Nucleus accumbens (tissue), 56 donors: ENCODE results near the gene EBI3.
"Not testable (repeated sequence)": the region's sequence is repeated elsewhere in the genome, so short reads cannot be mapped to it uniquely, and the experiment has no call there.

Source experiments
- DNase-seq, 56 donors: peaks; one replicate each; lab custom pipeline; 2025; lab: John Stamatoyannopoulos, UW

Gene EBI3

DNA sequence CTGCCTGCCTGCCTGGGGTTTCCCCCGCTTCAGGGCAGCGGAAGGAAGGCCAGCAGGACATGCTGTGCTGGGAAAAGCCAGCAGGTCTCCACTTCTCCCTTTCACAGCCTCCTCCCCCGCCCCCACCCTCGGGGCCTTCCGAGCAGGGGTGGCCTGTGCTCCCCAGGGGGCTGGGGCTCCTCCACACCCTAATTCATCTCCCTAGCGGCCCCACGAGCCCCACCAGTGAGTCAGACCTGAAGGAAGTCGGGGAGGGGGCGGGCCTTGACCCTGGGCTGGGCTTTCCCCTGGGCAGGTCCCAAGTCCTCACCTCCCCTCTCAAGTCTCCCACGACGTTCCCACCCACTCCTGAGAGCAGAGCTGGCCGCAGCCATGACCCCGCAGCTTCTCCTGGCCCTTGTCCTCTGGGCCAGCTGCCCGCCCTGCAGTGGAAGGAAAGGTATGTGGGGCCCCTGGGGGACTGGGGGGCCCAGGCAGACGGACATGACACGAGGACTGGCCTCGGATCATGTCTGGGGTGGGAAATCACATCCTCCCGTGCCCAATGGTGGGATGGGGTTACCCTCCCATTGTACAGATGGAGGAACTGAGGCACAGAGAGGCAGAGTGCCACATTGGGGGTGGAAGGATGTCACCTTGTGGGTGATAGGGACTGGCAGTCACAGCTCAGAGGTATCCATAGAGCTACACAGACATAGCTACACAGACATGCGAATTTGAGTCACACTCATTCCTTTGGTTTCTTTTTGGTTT lies at the start of gene EBI3:
TSS of gene EBI3 (plus strand) at position 345 of the 753 bp plus-strand sequence. CDS start at position 373, 28 bp downstream.
- DNase-seq: peak in 14 of 56 donors; percentile 1 to 33 (median 6)

DNA sequence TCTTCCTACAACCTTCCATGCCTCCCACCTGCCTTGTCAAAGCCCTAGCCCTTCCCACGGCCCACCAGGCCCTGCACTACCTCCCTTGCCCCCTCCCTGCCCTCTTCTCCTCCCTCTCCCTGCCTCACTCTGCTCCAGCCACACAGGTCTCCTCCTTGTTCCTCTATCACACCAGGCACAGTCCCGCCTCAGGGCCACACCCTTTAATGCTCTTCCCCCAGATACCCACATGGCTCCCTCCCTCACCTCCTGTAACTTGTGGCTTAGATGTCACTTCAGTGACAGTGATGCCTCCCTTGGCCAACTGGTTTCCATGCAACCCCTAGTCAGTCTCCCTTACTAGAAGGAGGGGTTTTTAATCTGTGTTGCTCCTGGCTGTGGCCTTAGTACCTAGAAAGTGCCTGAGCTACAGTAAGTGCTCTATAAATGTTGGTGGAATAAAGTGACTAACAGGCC lies 48.2 kb upstream of the EBI3 start:
- no peak for DNase-seq

DNA sequence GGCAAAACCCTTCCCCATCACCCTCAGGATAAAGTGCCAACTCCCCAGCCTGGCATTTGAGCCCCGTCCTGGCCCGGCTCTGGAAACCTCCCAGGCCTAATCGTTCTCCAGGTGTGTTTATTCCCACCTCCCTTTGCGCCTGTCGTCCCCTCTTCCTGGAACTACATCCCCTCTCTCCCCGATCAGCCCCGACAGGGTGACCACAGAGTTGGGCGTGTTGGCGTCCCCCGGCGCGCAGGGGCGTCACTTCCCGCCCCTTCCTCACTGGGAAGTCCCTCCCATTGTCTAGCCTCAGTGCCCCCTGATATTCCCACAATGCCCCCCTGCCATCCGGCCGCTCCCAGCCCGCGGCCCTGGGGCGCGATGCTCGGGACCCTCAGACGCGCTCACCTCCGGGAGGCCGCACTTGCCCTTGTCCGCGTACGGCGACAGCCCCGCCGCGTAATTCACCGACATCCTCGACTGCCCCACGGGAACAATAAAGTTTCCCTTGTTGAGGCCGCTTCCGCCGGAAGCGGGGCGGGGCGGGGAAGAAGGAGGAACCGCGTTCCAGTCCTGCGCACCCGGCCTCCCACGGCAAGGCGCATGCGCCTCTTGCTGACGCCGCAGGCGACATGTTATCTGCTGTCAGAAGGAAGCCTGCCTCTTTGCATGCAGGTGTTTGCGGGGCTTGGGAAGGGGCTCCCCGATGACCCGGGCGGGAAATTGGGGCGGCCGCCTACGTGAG lies 47.1 kb upstream of the EBI3 start, which contains the start of the genes ANKRD24 and SIRT6:
TSS of gene ANKRD24 (plus strand) at position 606 of the 727 bp plus-strand sequence. CDS start 3,737 bp downstream, outside the sequence.
TSS of gene SIRT6 (minus strand) at position 480 of the 727 bp plus-strand sequence. CDS start at position 456, 24 bp downstream.
- peak; percentile 25 to 97 (median 91) for DNase-seq

DNA sequence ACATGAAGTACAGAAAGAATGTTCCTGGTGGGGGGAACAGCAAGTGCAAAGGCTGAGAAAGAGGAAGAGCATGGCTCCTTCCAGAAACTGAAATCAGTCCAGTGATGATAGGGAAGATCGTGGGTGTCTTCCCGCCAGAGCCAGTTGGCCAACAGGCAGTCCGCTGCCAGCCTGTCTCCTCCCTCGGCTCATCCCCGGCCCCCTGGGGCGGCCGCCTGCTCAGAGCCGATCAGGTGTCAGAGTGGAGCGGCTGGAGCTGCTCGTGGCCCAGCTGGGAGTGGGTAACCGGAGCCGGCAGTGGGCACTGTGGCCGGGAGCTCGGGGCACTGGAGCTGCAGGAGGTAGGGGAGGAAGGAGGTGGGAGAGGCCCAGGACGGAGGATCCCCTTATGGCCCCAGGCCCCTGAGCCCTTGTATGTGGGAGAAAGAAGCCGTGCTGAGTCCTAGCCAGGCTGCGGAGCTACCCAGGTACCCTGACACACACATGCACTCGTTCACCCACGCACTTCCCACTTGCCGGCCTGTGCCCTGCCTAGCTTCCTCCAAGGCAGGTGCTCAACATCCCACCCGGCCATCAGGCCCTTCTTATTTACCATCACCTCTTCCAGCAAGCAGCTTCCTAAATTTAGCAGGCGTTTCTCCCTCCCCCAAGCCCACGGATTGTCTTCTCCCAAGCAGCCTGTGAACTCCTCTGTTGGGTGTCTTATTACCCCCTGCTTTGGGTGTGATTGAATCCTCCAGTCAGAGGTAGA lies 45.2 kb upstream of the EBI3 start:
- DNase-seq: no peak

DNA sequence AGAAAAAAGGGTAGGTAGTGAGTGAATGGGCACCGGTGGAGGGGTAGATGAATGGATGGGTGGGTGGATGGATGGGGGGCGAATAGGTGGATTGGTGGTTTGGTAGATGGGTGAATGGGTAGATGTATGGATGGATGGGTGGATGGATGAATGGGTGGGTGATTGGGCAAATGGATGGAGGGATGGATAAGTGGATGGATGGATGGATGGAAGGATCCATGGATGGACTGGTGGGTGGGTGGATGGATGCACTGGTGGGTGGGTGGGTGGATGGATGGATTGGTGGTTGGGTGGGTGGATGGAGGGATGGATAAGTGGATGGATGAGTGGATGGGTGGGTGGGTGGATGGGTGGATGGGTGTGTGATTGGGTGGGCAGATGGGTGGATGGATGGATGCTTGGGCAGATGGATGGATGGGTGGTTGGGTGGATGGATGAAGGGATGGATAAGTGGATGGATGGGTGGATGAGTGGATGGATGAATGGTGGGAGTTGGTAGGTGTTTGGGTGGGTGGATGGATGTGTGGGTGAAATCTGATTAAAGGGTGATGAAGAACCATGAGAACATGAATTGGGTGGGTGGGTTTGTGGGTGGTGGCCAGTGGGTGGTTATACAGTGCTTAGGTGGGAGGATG lies 44.5 kb upstream of the EBI3 start:
- DNase-seq: no peak

DNA sequence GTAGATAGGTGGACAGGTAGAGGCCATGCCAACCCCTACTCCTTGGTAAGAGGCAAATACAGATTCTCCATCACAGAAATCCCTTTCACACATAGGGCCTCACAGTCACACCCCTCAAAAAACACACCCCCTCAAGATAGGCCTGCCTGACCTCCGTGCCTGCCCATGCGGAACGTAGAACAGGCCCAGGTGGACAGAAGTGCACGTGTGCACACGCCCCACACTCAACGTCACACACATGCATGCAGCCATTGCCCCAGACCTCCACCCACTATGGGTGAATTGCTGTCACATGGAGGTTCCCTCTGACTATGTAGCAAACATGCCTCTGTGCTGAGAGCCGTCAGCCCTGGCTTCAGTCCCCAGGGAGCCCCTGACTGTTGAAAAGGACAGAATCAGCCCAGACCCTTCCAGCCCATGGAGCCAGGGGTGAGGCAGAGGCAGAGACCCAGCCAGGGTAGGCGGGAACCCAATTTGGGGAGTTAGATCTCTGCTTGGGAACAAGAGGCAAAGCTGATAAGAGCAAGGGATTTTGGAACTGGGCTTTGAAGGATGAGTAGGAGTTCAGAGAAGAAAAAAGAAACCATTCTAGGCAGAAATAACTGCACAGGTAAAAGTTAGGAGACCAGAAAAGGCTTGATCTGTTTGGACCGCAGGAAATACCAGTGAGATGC lies 43.8 kb upstream of the EBI3 start:
- no peak for DNase-seq

DNA sequence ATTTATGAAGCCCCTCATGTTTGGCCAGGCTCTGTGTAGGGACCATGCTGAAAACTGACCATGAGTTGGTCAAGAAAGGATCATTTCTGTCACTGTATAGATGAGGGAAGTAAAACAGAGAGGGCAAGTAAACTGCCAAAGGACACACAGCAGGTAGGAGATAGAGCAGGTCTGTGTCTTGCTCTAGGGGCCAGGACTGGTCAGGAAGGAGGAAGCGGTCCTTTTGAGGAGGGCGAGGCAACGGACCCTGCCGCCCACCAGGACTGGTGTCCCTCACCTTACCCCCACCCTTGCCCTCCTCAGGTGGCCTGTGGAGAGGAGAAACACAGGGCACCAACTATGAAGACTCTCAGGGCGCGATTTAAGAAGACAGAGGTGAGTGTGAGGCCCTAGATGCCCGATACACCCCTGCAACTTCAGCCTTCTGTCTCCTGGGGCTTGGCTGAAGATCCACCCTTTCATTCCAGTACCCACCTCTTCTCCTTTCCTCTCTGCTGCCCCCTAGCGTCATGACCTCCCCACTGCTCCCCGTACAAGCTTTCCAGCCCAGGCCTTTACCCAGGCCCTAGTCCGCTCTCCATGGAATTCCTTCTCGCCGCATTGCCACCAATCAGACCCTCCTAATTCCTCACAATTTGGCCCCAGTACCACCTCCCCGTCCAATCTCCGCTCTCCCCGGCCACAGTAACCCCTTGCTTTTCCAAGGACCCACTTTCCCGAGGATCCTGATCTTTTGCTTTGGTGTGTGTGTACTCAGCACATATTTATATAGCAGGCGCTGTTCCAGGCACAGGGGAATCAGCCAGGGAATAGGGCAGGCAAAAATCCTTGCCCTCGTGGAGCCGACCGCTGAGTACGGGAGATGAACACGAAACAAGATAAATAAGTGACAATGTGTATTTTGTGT lies 43.0 kb upstream of the EBI3 start:
- DNase-seq: peak in 45 of 56 donors; percentile 3 to 74 (median 25)

DNA sequence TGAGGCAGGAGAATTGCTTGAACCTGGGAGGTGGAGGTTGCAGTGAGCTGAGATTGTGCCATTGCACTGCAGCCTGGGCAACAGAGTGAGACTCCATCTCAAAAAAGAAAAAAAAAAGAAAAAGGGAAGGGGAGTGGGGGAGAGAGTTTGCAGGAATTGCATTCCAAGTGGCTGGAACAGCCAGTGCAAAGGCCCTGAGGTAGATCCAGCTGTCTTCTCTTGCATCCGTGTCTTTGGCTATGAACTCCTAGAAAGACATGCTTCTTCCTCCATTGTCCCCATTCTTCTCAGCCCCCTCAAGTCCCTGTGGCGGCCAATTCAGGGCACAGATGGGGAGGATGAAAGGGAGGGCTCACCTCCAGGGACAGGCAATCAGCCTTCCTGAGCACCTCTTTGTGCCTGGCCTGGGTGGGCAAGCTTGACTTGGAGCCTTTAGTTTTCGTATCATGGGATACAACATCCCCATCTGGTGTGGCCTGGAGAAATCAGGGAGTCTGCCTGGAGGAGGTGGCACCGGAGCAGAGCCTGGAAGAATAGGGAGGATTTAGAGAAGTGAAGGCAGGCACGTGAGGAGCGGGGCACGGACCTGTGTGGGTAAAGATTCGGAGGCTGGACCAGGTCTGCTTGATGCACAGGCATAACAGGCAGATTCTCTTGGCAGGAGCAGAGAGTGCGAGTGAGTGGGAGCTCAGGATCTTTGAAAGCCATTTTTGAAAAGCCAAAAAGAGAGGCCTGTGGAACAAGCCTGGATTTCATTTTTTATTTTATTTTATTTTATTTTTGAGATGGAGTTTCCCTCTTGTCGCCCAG lies 41.8 kb upstream of the EBI3 start:
- DNase-seq: no peak

DNA sequence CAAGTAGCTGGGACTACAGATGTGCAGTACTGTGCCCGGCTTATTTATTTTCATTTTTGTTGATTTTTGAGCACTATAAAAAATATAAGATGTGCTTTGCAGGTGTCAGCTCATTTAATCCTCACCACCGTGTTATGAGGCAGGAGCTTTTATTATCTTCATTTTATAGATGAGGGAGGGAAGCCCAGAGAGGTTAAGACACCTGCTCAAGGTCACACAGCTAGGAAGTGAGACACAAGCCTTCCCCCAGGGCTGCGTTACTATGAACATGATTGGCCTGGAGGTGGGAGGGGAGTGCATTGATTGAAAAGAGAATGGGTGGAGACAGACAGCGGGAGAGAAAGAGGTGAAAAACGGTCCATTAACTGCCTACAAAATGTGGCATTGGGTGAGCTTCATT lies 39.7 kb upstream of the EBI3 start:
- no peak for DNase-seq

DNA sequence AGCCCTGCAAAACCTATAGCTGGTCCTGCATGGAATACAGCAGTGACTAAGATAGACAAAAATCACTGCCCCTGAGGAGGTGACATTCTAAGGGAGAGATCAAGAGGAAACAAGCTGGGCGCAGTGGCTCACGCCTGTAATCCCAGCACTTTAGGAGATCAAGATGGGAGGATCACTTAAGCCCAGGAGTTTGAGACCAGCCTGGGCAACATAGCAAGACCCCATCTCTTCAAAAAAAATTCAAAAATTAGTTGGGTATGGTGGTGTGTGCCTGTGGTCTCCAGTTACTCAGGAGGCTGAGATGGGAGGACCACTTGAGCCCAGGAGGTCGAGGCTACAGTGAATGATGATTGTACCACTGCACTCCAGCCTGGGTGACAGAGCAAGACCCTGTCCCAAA lies 36.8 kb upstream of the EBI3 start:
- DNase-seq: not testable (repeated sequence)

DNA sequence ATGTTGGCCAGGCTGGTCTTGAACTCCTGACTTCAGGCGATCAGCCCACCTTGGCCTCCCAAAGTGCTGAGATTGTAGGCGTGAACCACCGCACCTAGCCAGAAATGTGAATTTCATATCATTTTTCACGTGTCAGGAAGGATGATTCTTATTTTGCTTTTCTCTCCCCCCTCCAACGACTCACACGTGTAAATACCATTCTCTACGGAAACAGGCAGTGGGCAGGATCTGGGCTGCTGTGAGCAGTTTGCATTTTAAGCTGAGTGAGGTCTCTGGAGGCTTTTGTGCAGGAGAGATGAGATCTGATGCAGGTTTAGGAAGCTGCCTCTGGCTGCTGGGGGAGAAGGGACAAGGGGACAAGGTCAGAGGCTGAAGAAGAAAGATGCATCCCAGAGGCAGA lies 35.0 kb upstream of the EBI3 start:
- DNase-seq: peak in 1 of 56 donors; percentile 20

DNA sequence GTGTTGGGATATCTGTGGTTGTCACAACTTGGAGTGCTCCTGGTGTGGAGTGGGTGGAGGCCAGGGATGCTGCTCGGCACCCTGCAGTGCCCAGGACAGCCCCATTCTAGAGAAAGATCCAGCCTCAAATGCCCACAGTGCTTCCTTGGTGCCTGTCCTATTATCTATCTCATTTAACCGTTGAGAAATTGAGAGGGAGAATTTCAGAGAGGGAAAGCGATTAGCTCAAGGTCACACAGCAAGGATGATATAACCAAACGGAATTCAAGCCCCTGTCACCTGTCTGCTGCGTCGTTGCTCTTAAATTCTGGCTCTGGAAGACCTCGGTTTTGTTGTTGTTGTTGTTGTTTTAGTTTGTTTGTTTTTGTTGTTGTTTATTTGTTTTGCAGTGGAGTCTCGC lies 33.3 kb upstream of the EBI3 start:
- DNase-seq: no peak

DNA sequence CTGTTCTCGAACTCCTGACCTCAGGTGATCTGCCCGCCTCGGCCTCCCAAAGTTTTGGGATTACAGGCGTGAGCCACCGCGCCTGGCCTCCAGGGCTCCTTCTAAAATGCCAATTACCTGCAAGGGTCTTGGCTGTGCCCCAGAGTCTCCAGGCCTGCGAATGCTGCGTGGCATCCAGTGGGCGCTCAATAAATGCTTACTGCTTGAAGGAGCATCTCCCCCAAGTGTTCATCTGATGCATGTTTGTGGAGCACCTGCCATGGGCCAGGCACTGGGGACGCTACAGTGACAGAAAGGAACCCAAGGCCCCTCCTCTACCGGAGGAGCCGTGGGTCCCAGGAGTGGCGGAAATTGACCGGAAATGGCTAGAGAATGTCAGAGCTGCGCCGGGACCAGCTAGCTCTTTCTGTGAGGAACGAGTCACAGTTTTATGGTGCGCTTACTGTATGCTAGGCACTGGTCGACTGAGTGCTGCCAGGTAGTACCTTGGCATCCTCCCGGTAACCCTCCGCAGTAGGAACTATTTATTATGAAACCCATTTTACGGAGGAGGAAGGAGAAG lies 32.7 kb upstream of the EBI3 start:
- no peak for DNase-seq

DNA sequence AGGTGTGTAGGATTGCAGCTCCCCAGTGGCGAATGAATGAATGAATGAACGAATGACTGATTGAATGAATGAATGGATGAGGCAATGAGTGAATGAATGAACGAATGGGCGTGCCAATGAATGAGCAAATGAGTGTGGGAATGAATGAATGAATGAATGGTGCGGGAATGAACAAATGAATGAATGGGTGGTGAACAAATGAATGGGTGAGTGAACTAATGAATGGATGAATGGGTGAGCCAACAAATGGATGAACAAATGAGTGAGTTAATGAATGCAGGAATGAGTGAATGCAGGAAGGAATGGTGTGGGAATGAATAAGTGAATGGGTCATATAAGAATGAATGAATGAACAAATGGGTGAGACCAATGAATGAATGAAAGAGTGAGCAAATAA lies 32.1 kb upstream of the EBI3 start:
- no peak for DNase-seq

DNA sequence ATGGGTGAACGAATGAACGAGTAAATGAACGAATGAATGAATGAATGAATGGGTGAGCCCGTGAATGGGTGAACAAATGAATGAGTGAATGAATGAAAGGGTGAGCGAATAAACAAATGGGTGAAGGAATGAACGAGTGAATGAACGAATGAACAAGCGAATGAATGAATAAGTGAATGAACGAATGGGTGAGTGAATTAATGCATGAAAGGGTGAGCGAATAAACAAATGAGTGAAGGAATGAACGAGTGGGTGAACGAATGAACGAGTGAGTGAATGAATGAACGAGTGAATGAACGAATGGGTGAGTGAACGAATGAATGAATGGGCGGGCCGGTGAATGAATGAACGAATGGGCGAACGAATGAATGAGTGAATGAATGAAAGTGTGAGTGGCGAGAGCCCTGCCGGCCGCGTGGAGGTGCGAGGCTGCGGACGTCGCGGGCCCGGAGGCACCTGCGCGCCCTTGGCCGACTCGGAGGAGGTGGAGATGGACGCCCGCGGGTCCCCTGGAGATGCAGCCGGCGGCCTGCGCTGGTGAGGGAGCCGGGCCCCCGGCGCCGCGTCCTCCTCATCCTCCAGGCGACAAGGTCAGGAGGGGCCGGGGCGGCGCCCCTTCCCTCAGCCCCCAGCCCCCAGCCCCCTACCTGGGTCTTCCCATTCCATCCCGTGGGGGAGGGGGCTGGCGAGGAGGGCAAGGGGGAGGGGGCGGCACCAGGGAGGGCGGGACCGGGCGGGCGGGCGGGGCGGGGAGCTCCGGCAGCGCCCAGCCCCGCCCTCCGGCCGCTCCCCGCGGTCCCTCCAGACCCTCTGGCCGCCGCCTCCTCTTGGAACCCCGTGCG lies 31.5 kb upstream of the EBI3 start:
- peak in 1 of 56 donors; percentile 46 for DNase-seq

DNA sequence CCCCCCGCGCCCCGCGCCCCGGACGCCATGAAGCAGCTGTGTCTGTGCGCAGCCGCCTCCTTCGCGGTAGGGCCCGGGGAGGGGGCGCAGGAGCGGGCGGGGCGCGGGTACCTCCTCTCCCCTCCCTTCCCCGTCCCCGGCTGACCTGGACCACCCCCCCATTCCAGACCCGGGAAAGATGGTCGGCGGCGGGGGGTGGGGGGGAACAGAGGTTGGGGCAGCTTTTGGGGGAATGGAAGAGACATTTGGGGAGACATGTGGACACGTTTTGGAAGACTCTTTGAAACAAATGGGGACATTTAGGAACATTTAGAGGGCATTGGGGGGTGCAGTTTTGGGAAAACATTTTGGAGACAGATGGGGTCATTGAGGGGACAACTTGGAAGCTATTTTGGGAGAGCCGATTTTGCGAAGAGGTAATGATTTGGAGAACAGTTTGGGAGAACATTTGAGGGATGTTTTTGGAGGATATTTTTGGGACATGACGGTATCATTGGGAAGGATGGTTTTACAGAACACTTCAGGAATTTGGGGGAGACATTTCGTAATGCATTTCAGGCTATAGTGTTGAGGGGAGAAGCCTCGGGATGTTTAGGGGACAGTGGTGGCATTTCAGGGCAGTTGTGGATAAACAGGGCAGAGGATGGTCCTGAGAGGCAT lies 30.7 kb upstream of the EBI3 start:
- DNase-seq: no peak
